Frontal cortex (tissue), 4 donors: ENCODE data around the gene GPR143. TPM values are rescaled to one million over a fixed set of nuclear protein-coding genes. Genes with fewer than 3 reads are reported as not detected.

Experiments
- DNase-seq, 2 donors: peaks; one replicate each; pipeline ENCODE4 v3.0.0; 2012; ENCODE audit warnings: low spot score in 2 of 2
- FAIRE-seq: peaks from 2 replicates; lab custom pipeline; 2012; peaks lifted over from hg19 to GRCh38; lab: Jason Lieb, UNC
- total RNA-seq: library from RNA; depleted of rRNA; stranded (reverse); fragments of >200 nt; gene quantifications from one replicate; pipeline ENCODE4 v1.2.3, GENCODE V29; 2014
- donor health status: control.
- donor health status: control.
- donor health status: control.

Gene GPR143
- total RNA-seq, 1 donor from 2014 or later = 0.82 TPM

- FAIRE-seq = no peak
- no peak for DNase-seq
Observed at GRCh38 chrX:9678215-9678965, 87.3 kb downstream of the GPR143 start.

- DNase-seq (no peak), FAIRE-seq (no peak)
Observed at GRCh38 chrX:9677098-9677739, 88.4 kb downstream of the GPR143 start.

- DNase-seq (no peak), FAIRE-seq (no peak)
Observed at GRCh38 chrX:9676738-9677097, 88.9 kb downstream of the GPR143 start.

- FAIRE-seq = no peak
- no peak for DNase-seq
Observed at GRCh38 chrX:9676306-9676705, 89.3 kb downstream of the GPR143 start.

Other genes with a start within 250 kb of the GPR143 start
- 19.2 TPM for gene SHROOM2, start 20.6 kb upstream of the GPR143 start, total RNA-seq
- gene CLDN34, start 201.5 kb upstream of the GPR143 start, total RNA-seq = not detected